ENCODE measurements around the gene KIF14.

DNA sequence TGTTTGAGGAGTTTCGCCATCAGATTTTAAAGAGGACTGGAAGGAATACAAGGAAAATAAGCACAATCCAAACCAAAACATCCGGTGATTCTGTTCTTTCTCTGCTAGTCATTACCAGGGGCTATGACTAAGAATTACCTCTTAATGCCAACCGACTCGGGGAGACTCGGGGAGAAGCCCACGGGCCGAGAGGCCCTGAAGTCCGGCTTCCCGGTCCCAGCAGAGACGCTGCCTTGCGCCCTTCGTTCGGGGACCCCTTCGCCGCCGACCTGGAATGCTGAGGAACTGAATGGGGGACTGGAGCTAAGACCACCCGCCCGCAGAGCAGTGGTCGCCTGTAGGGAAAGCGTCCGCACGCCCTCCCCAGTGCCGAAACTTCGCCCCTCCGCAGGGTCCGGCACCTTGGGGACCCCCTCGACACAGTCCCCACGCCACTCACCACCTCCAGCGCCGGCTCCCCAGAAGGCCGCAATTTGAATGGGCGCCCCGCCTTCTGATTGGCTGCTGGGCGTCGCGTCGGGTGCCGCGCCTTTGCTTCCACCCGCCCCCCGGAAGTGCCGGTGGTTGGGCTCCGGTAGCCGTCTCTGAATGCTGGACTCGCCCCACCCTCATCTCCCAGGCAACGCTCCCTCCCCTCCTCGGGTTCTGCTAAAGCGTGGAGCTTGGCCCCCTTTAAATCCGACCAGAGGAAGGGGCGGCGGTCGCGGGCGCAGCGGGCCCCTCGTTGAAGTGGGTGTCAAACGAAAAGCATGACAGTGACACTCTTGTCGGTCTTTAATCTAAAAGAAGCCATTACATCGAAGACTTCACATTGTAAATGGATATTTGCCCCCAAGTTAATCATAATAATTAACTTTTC, at the start of gene KIF14:
- no peak for TF ChIP-seq EZH2 (IDR thresholded peaks at IDR 0.05; ENCODE audit: insufficient read depth, poor library complexity, severe bottlenecking)
- no peak for TF ChIP-seq EZH2phosphoT487 (IDR thresholded peaks at IDR 0.05; ENCODE audit: insufficient read depth, low read depth)

Data from GM23248 (cell line).